Stimulated activated CD4-positive, alpha-beta T cell treated with anti-CD3 and anti-CD28 coated beads, Interleukin-1b, Interleukin-23, amount 100 ng/mL, for 1 hour (primary cell): ENCODE data around the gene SLC25A48.
"Not testable (repeated sequence)": the region's sequence is repeated elsewhere in the genome, so short reads cannot be mapped to it uniquely, and the experiment has no call there.

Experiments
- DNase-seq, 2 donors: peaks; one replicate each; pipeline ENCODE4 v3.0.0-alpha.2; 2020; ENCODE audit warnings: low read depth in 2 of 2

SLC25A48 gene

GRCh38 chr5:135857630-135858311 lies 23.3 kb downstream of the SLC25A48 start:
- no peak for DNase-seq

GRCh38 chr5:135859186-135859585 lies 24.7 kb downstream of the SLC25A48 start:
- DNase-seq: not testable (repeated sequence)

DNA sequence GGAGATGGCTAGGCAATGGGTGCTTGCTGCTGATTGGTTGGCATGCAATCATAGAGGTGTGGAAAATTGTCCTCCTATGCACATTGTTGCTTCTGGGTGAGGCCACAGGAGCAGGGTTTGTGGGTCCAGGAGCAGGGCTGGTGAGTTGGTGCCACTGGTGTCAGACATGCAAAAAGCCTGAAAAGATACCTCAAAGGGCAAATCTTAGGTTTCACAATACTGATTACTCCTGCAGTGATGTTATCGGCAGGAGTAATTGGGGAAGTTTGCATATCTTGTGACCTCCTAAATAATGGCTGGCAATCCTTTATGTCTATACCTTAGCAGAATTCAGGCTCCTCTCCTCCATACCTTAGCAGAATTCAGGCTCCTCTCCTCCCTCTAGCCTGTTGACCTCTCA lies 25.2 kb downstream of the SLC25A48 start:
- DNase-seq: no peak

GRCh38 chr5:135861641-135862040 lies 27.2 kb downstream of the SLC25A48 start:
- DNase-seq: no peak

- no peak for DNase-seq
These were observed 27.6 kb downstream of the SLC25A48 start for GRCh38 chr5:135862086-135862485.

DNA sequence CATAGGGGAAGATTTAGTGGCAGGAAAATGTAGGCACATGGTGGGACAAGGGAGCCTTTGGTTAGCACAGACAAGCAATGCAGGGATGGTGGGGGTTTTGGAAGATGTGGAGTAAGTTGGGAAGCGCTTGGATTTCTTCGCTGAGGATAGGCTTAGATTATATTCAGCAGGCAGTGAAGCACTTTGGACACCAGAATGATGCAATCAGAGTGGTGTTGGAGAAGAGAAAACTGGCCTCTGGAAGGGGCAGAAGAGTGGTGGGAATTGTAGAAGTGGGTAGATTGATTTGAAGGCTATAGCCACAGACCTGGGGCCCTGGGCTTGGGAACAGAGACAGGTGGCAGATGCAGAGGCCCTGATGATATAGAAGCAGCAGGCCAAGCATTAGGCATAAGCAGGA lies 28.3 kb downstream of the SLC25A48 start:
- DNase-seq: no peak

GRCh38 chr5:135864503-135865435 lies 30.3 kb downstream of the SLC25A48 start:
- DNase-seq: no peak

GRCh38 chr5:135866016-135866415 lies 31.6 kb downstream of the SLC25A48 start:
- DNase-seq: no peak

DNA sequence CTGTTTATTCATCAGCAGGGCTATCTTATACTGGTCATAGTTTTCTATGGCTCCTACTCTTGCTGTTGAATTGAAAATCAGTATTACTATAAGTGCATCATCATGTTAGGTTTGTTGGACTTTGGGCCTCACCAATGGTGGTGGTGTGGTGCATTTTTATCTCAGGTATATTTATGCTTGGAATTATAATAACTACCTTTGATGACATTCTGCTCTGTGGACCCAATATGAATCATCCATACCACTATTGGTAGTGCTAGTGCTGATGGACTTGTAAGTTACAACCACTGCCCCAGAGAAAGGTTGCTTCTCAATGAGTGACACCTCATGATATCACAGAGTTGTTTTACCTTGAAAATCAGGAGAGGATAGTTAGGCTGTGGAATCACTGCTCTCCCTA lies 33.1 kb downstream of the SLC25A48 start:
- no peak for DNase-seq

DNA sequence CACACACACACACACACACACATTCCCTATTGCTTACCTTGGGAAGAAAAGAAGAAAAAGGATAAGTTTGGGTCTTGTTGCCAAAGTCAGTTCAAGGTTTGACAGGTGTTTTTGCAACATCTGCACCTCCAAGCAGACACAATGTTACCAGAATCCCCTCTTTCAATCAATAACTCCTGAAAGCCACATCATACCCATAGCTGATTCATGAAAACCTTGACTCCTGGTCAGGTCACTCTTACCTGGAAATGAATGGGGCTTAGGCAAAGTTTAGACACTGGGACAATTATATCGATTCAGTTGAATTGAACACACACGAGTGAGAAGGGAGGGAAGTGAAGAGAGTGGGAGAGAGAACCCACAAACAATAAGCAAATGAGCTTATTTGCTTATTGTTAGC lies 34.2 kb downstream of the SLC25A48 start:
- no peak for DNase-seq

DNA sequence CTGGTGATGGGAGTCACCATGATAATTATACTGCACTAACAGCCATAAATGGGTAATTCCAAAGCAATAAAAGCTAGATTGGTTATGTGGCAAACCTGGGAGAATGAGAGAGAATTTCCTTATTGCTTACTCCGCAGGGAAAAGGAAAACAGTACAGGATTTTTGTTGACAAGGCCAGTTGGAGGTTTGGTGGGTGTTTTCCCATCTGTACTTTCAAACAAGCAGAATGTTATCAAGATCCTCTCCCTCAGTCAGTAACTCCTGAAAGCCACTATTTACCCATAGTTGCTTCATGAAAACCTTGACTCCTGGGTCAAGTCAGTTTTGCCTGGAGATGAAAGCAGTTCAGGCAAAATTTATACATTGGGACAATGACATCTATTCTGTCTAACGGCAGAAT lies 34.8 kb downstream of the SLC25A48 start:
- DNase-seq: no peak

- DNase-seq: no peak
These were observed 35.5 kb downstream of the SLC25A48 start for GRCh38 chr5:135869935-135870334.

GRCh38 chr5:135871268-135871915 lies 36.9 kb downstream of the SLC25A48 start:
- DNase-seq: no peak

GRCh38 chr5:135873831-135874230 lies 39.4 kb downstream of the SLC25A48 start:
- DNase-seq: no peak

- no peak for DNase-seq
These were observed 40.0 kb downstream of the SLC25A48 start for GRCh38 chr5:135874461-135874860.

- DNase-seq: no peak
These were observed 41.1 kb downstream of the SLC25A48 start for GRCh38 chr5:135875567-135875966.

DNA sequence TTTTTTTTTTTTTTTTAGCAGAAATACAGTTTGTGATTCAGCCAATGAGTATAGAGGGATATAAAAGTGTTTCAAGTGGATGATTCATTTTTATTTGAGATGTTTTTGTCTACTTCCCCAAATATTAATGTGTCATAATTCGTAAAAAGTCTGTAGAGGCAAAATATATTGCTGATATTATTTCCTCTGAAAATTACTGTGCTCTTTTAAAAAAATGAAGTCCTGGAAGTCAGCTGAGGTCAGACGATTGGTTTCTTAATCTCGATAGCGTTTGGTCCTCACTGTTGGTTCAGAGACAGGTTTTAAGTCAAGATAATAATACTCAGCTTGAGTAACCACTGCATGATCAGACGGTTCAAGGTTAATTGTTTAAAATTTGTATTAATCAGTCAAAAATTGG lies 41.7 kb downstream of the SLC25A48 start:
- no peak for DNase-seq

DNA sequence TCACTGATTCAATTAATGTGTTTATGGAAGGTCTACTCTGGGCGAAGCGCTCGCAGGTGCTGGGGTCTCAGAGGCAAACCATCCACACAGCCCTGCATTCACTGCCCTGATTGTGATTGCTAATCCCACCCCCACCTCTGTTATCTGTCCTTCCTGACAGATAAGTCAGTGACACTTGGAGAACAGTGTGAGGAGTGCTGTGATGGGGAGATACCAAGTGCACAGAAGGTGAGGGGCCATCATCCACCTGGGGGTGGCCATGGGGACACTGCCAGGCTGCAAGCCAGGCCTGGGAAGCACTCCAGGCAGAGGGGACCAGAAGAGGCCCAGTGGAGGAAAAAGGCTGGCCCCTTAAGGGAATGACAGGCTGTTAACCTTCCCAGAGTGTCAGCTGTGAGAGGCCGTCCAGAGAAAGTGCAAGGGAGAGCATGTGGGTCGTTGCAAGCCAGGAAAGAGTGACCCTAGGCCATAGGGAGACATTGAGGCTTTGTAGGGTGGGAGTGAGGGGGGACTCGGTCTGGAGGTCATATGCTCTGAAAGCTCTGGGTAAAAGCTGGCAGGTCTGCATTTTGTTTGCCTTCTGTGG lies 43.2 kb downstream of the SLC25A48 start:
- DNase-seq: no peak

- no peak for DNase-seq
These were observed 43.7 kb downstream of the SLC25A48 start for GRCh38 chr5:135878156-135878620.

- no peak for DNase-seq
These were observed 45.1 kb downstream of the SLC25A48 start for GRCh38 chr5:135879591-135879990.

DNA sequence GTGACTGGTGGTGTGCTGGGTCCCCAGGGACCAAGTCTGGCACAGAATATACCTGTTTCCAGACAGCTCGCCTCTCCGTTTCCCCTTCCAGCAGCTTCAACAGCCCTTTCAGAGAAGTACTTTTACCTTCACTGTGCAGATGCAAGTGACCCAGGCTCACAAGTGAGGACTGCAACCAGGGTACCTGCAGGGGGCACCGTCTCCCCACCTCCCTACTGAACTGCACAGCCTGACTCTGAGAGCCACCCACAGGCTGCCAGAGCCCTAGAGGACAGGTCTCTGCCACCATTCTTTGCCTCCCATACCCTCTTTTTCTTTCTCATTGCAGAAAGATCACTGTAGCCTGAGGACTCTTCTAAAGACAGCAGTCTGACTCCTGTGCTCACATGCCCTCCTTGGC lies 45.8 kb downstream of the SLC25A48 start:
- DNase-seq: no peak

GRCh38 chr5:135880801-135881200 lies 46.3 kb downstream of the SLC25A48 start:
- no peak for DNase-seq
